ENCODE data around the gene ARAP1.
A peak's percentile ranks its signal among the peaks of the same experiment; 100 is the strongest.

Gene ARAP1

GRCh38 chr11:72703267-72704008 is 48.8 kb downstream of the ARAP1 start:
- peak; percentile 89 for DNase-seq (ENCODE audit: low read depth)

GRCh38 chr11:72702577-72703241 is 49.5 kb downstream of the ARAP1 start:
- DNase-seq (ENCODE audit: low read depth) = no peak

- DNase-seq (ENCODE audit: low read depth) = no peak
These were observed 50.1 kb downstream of the ARAP1 start for GRCh38 chr11:72702096-72702495.

- no peak for DNase-seq (ENCODE audit: low read depth)
These were observed 50.7 kb downstream of the ARAP1 start for GRCh38 chr11:72701466-72701865.

GRCh38 chr11:72700146-72700545 is 52.1 kb downstream of the ARAP1 start:
- peak; percentile 40 for DNase-seq (ENCODE audit: low read depth)

- no peak for DNase-seq (ENCODE audit: low read depth)
These were observed 54.4 kb downstream of the ARAP1 start for GRCh38 chr11:72697814-72698213.

- peak; percentile 17 for DNase-seq (ENCODE audit: low read depth)
These were observed 55.1 kb downstream of the ARAP1 start for GRCh38 chr11:72696866-72697700.

- DNase-seq (ENCODE audit: low read depth) = no peak
These were observed 56.9 kb downstream of the ARAP1 start for GRCh38 chr11:72695354-72695753.

- DNase-seq (ENCODE audit: low read depth) = no peak
These were observed 58.8 kb downstream of the ARAP1 start for GRCh38 chr11:72693271-72693968.

GRCh38 chr11:72692498-72693237 is 59.5 kb downstream of the ARAP1 start:
- DNase-seq (ENCODE audit: low read depth) = no peak

- DNase-seq (ENCODE audit: low read depth) = no peak
These were observed 62.0 kb downstream of the ARAP1 start for GRCh38 chr11:72690166-72690565.

- no peak for DNase-seq (ENCODE audit: low read depth)
These were observed 63.3 kb downstream of the ARAP1 start for GRCh38 chr11:72688929-72689328.

- no peak for DNase-seq (ENCODE audit: low read depth)
These were observed 63.7 kb downstream of the ARAP1 start for GRCh38 chr11:72688486-72688885.

- no peak for DNase-seq (ENCODE audit: low read depth)
These were observed 64.9 kb downstream of the ARAP1 start for GRCh38 chr11:72687326-72687725.

- DNase-seq (ENCODE audit: low read depth) = no peak
These were observed 65.5 kb downstream of the ARAP1 start for GRCh38 chr11:72686639-72687220.

GRCh38 chr11:72685560-72686480 is 66.4 kb downstream of the ARAP1 start:
- peak; percentile 57 for DNase-seq (ENCODE audit: low read depth)

GRCh38 chr11:72684236-72684912 is 67.8 kb downstream of the ARAP1 start:
- DNase-seq (ENCODE audit: low read depth) = peak; percentile 45

GRCh38 chr11:72683782-72684200 is 68.4 kb downstream of the ARAP1 start:
- no peak for DNase-seq (ENCODE audit: low read depth)

GRCh38 chr11:72682858-72683243 is 69.4 kb downstream of the ARAP1 start:
- DNase-seq (ENCODE audit: low read depth) = no peak
